Lower lobe of right lung (tissue), 2 donors: ENCODE measurements around the gene PRKAB2. TPM values are rescaled to one million over a fixed set of nuclear protein-coding genes. Genes with fewer than 3 reads are reported as not detected.
"Not testable (repeated sequence)": the region's sequence is repeated elsewhere in the genome, so short reads cannot be mapped to it uniquely, and the experiment has no call there.

Experiments used
- ATAC-seq, 2 donors: fragments of 200-7000 bp; cut with Tn5 transposase; one replicate each; pipeline ENCODE4 v1.9.1; 2020 to 2022; ENCODE audit warnings: mild to moderate bottlenecking in 2 of 2, moderate library complexity in 2 of 2
- DNase-seq: peaks from one replicate; pipeline ENCODE4 v3.0.0-alpha.2; 2020
- H3K27ac ChIP-seq: fragments of 200-600 bp; one replicate; pipeline ENCODE4 v1.8.0; 2022
- H3K27me3 ChIP-seq: fragments of 200-600 bp; one replicate; pipeline ENCODE4 v1.8.0; 2022; ENCODE audit warnings: low read depth
- H3K36me3 ChIP-seq: fragments of 200-600 bp; one replicate; pipeline ENCODE4 v1.8.0; 2022; ENCODE audit warnings: mild to moderate bottlenecking
- H3K4me1 ChIP-seq: fragments of 200-600 bp; one replicate; pipeline ENCODE4 v1.8.0; 2022
- H3K4me3 ChIP-seq: fragments of 200-600 bp; one replicate; pipeline ENCODE4 v1.8.0; 2022; ENCODE audit warnings: mild to moderate bottlenecking
- H3K9me3 ChIP-seq: fragments of 200-600 bp; one replicate; pipeline ENCODE4 v1.8.0; 2022
- CTCF ChIP-seq: fragments of 200-600 bp; IDR thresholded peaks from one replicate; pipeline ENCODE4 v1.8.0; 2022; ENCODE audit warnings: antibody characterized with exemption, mild to moderate bottlenecking
- intact Hi-C: fragments of 100-400 bp; cut with DNase I; formaldehyde crosslinking; loops from one replicate; pipeline ENCODE4 v1.11.0; 2022
- total RNA-seq: library from RNA; stranded (reverse); fragmentation: NEBNext Ultra II Directional; extraction: Animal tissue kit (Norgen Biotek cat#: 25700); gene quantifications from one replicate; pipeline ENCODE4 v1.2.1, GENCODE V29; 2021
- donor health status: DM: no; HTN: yes; CAD: no; lungs with severe emphysema.

Gene PRKAB2
- total RNA-seq, 1 donor from 2014 or later = 11.3 TPM

- DNase-seq (no peak), ATAC-seq (no peak)
- Histone ChIP-seq H3K27ac (no peak overlapping the region), H3K9me3 (no peaks in the 10 kb centered on the region), H3K36me3 (peaks cover 74% of the 10 kb centered on the region), H3K4me1 (no peaks in the 10 kb centered on the region), H3K27me3 (no peaks in the 10 kb centered on the region), H3K4me3 (no peak overlapping the region)
- TF ChIP-seq CTCF = no peak
- intact Hi-C loops = no loop called here
Measured at GRCh38 chr1:147163019-147163418, 9.3 kb downstream of the PRKAB2 start.

- H3K36me3 ChIP-seq = peaks cover 77% of the 10 kb centered on the region
- DNase-seq = no peak
- no peak for ATAC-seq
- H3K4me3 ChIP-seq = no peak overlapping the region
- no peak for TF ChIP-seq CTCF
- no peak overlapping the region for H3K27ac ChIP-seq
- no peaks in the 10 kb centered on the region for H3K27me3 ChIP-seq
- intact Hi-C loops = no loop called here
- H3K4me1 ChIP-seq = no peaks in the 10 kb centered on the region
- H3K9me3 ChIP-seq = no peaks in the 10 kb centered on the region
Measured at GRCh38 chr1:147162093-147162492, 10.2 kb downstream of the PRKAB2 start.

GRCh38 chr1:147157116-147157515, 15.2 kb downstream of the PRKAB2 start:
- H3K27ac ChIP-seq, intact Hi-C loops, H3K27me3 ChIP-seq, DNase-seq, H3K4me1 ChIP-seq, H3K9me3 ChIP-seq, H3K4me3 ChIP-seq, ATAC-seq: not testable (repeated sequence)
- peaks cover 73% of the 10 kb centered on the region for H3K36me3 ChIP-seq

GRCh38 chr1:147156642-147157041, 15.6 kb downstream of the PRKAB2 start:
- Histone ChIP-seq H3K27me3 (no peaks in the 10 kb centered on the region), H3K9me3 (no peaks in the 10 kb centered on the region), H3K27ac (no peak overlapping the region), H3K4me1 (no peaks in the 10 kb centered on the region), H3K4me3 (no peak overlapping the region), H3K36me3 (peaks cover 68% of the 10 kb centered on the region)
- TF ChIP-seq CTCF = no peak
- intact Hi-C loops = no loop called here
- DNase-seq (no peak), ATAC-seq (no peak)

- no peaks in the 10 kb centered on the region for H3K4me1 ChIP-seq
- ATAC-seq = no peak
- no peak for TF ChIP-seq CTCF
- no peak for DNase-seq
- no peak overlapping the region for H3K27ac ChIP-seq
- H3K4me3 ChIP-seq = no peak overlapping the region
- intact Hi-C loops = no loop called here
- H3K27me3 ChIP-seq = no peaks in the 10 kb centered on the region
- H3K36me3 ChIP-seq = peaks cover 30% of the 10 kb centered on the region
- no peaks in the 10 kb centered on the region for H3K9me3 ChIP-seq
Measured at GRCh38 chr1:147152772-147153171, 19.5 kb downstream of the PRKAB2 start.

GRCh38 chr1:147151244-147151643, 21.0 kb downstream of the PRKAB2 start:
- ATAC-seq = no peak
- no peak for TF ChIP-seq CTCF
- no peaks in the 10 kb centered on the region for H3K9me3 ChIP-seq
- no peak overlapping the region for H3K4me3 ChIP-seq
- H3K4me1 ChIP-seq = no peaks in the 10 kb centered on the region
- peaks cover 14% of the 10 kb centered on the region for H3K36me3 ChIP-seq
- intact Hi-C loops = no loop called here
- no peak for DNase-seq
- no peak overlapping the region for H3K27ac ChIP-seq
- H3K27me3 ChIP-seq = no peaks in the 10 kb centered on the region
